Measurements from ENCODE around the gene LRRC18.

LRRC18 gene

DNA sequence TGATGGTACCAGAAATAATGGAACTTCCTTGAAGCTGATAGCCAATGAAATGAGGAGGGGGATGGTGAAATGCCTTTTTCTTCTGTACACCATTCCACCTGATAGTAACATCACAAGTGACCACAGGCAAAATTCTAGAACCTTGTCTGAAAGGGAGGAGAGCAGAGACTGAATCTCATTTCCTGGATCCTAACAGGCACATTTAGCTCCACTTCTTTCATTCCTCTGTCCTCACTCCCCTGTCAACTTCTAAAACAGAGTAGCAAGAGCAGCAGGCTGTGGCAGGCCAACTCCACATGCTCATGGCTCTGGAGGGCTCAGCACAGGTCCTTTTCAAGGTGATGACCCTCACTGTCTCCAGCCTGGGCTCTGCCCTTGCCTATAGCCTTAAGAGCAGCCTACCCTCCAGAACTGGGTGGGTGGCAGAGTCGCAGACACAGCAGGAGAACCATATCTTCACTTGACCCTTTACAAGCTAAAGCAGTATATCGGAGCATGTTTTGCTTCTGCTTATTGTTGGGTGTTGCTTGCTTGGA is at the start of gene LRRC18:
LRRC18 (minus strand) TSS at position 51 of the 536 bp plus-strand sequence. CDS start 25,685 bp downstream, outside the sequence.
- in situ Hi-C loops (cut with MboI; ENCODE audit: low sequenced_read_pairs): no loop called here

DNA sequence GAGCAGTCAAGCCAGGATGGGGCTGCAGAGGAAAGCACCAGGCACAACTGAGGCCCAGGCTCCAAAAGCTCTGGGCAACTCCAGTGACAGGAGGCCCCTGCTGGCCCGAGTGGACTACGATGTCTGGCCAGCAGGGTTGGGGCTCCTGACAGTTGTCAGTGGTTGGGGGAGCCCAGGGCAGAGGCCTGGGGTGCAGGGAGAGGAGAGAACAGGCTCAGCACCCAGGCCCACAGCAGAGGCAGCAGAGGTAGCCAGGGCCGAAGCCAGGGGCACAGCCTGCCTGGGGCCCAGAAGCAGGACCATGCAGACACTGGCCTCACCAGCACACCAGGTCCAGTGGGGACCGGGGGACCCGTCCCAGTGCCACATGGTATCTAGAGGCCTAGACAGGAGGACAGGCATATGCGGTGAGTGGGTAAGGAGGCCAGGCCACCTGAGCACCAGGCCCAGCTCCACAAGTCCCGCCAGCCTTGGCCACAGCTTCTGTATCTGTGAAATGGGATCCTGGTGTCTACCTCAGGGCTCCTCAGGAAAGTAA is 46.0 kb upstream of the LRRC18 start:
- in situ Hi-C loops (cut with MboI; ENCODE audit: low sequenced_read_pairs): loop anchor here (25.0 kb wide), 1 partner anchor 527 kb away; no protein-coding TSS in a partner anchor

DNA sequence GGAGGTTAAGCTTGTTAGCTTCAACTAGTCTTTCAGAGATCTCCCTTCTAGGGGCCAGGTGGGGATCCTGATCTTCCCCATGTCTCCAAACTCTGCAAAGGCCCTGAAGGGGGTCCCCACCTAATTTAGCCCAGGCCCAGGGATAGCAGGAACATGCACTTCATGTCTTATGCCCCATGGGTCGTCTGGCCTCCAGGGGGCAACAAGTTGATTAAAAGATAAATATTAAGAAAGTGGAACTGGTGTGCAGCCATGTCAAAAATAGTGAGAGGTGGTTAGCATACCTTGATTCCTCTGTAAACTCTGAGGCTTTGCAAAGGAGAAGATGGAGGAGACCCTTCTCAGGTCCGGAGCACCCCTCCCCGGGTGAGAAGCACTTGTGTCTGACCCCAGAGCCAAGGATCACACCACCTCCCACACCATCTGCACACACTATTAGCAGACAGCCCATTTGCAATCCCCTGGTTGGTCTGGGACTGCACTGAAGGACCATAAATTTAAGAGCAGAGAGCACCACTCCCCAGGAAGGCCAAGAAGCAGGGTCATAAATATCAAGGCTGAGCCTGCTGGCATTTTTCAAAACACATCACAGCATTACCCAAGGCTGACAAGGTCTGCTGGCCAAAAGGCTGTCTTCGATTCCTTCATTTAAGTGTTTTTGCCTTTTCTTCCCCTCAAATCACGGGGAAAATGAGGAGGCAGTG is 44.2 kb upstream of the LRRC18 start:
- in situ Hi-C loops (cut with MboI; ENCODE audit: low sequenced_read_pairs): loop anchor here (25.0 kb wide), 1 partner anchor 529 kb away; no protein-coding TSS in a partner anchor

DNA sequence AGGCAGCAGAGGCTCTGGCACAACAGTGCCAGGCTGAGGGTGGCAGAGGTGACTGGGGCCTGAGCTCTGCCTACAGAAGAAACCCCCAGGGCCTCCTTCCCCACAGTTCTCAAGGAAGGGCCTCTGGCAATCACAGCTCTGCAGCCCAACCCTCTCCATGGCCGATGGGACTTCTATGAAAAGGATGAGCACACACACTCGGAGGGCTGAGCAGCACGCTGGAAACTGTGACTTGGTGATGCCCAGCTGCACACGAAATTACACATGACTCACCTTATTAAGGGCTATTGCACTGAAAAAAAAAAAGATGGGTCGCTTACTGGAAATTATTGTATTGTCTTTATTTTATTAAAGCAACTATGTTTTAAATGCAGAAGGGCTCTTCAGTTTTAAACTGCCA is 42.9 kb upstream of the LRRC18 start:
- in situ Hi-C loops (cut with MboI; ENCODE audit: low sequenced_read_pairs): loop anchor here (25.0 kb wide), 1 partner anchor 530 kb away; no protein-coding TSS in a partner anchor

DNA sequence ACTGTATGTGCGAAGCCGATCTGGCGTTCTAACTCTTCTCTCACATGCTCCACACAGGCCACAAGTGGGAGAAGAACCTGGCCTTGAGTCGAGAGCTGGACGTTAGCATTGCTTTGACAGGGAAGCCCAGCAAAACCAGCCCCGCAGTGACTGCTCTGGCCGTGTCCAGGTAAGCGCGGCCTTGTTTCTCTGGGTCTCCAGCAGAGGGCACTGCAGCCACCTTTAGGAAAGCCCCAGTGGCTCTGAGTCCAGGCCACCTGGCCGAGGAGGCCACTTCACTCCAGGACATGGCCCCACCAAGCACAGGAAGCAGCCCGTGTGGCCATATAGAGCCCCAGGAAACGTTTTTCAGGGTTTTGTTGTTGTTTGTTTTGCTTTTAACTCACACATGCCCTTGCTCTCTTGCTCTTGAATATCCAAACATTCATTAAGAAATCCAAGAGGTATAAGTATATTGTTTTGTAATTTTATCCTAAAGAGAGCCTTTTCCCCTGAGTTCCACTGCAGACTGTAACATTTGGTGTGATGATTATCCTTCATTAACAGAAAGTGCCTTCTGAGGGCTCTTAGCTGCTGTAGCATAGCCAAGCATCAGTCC is 41.8 kb upstream of the LRRC18 start:
- in situ Hi-C loops (cut with MboI; ENCODE audit: low sequenced_read_pairs): loop anchor here (25.0 kb wide), 1 partner anchor 531 kb away; no protein-coding TSS in a partner anchor

DNA sequence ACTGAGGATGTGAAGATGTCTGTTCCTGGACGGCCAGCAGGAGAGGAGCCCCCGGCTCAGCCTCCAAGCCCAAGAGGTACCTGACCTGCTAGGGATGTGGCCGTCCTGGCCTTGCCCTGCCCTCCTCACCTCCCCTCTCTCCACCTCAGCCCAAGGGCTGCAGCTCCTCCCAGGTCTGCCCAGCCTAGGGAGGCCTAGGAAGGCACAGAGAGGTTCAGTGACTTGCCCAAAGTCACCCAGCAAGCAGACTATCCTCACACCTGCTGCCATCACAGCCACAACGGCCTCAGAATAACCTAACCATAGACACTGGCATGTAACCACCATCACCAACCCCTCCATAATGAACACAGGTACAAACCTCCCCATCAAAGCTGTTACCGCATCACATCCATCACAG is 38.7 kb upstream of the LRRC18 start:
- in situ Hi-C loops (cut with MboI; ENCODE audit: low sequenced_read_pairs): loop anchor here (25.0 kb wide), 1 partner anchor 534 kb away; no protein-coding TSS in a partner anchor

DNA sequence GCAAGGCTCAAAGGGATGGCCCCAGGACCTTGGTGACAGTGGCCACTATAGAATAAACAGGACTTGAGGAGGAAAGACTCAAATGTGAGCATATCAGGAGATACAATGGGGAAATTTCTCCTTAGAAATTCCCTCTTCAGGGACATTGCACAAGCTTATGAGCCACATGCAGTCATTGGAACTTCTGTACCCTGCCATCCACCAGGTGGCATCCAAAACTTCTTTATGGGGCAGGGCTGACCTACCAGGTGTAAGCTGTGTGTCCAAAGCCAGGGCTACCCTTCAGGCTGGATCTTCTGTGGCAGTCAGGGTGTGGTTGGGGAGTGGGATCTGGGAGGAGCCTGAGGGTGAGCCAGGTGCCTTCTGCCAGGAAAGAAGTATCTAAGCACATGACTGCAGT is 36.6 kb upstream of the LRRC18 start:
- in situ Hi-C loops (cut with MboI; ENCODE audit: low sequenced_read_pairs): loop anchor here (25.0 kb wide), 1 partner anchor 536 kb away; no protein-coding TSS in a partner anchor

DNA sequence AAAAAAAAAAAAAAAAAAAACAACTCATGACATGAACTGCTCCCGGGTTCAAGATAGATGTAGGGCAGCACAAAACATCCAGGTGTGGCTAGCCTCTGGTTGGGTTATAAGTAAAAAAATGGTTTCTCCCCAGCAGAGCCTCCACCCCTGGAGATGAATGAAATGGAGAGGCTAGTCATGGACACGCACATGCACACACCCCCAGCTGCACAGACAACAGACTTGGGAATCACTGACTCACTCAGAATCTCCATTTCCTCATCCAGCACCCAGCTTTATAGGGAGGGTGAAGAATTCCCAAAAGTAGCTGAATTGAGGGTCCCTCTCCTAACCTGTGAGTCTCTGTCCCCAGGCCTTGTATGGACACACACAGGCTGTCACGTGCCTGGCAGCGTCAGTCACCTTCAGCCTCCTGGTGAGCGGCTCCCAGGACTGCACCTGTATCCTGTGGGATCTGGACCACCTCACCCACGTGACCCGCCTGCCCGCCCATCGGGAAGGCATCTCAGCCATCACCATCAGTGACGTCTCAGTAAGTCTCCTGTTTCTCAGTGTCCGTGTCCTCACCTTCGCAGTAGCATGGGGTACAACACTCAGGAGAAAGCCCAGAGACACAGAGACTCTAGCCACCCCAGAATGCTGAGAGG is 35.0 kb upstream of the LRRC18 start:
- in situ Hi-C loops (cut with MboI; ENCODE audit: low sequenced_read_pairs): loop anchor here (25.0 kb wide), 1 partner anchor 538 kb away; no protein-coding TSS in a partner anchor

DNA sequence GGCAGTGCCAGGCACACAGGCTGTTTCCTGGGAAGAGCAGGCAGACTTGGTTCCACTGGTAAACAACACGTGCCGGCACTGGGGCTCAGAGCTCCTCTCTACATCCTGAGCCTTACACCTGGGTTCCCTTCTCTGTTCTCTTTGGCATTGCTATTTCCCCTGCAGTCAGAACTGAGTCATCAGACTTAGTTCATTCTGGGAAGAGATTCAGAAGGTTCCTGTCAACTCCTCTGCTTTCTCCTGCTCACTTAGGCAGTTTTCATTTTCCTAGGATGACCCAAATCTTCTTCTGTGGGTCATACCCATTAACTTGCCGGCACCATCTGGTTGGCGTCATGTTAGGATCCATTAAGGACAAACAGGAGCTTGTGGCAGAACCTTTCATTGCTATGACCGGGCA is 33.4 kb upstream of the LRRC18 start:
- in situ Hi-C loops (cut with MboI; ENCODE audit: low sequenced_read_pairs): no loop called here

DNA sequence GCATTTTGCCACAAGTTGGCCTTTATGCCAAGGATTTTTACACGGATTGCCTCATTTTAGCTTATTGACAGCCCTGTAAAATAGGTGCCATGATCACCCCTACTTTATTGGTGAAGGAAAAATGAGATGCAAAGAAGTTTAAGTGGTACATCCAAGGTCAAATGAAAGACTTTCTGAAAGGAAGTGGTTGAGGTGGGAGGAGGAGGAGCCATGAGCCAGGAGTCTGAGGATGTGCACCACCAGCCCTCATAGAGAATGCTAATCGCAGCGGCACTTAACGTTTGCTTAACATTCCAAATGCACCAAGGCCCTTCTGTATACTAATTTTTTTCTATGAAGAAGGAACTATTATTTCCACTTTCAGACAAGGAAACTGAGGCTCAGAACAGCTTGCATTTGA is 31.0 kb upstream of the LRRC18 start:
- in situ Hi-C loops (cut with MboI; ENCODE audit: low sequenced_read_pairs): no loop called here

DNA sequence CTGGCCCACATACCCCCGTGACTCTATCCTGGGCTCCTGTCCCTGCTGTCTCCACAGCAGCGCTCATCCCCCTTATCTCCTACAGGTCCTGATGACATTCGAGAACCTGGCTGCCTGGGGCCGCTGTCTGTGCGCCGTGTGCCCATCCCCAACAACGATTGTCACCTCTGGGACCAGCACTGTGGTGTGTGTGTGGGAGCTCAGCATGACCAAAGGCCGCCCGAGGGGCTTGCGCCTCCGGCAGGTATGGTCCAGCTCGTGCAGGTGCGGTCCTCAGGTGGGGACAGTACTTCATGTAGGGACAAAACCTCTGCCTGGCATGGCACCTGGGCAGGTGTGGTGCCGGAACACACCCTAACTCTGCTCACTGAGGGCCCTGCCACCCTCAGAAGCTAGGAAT is 30.4 kb upstream of the LRRC18 start:
- in situ Hi-C loops (cut with MboI; ENCODE audit: low sequenced_read_pairs): no loop called here

DNA sequence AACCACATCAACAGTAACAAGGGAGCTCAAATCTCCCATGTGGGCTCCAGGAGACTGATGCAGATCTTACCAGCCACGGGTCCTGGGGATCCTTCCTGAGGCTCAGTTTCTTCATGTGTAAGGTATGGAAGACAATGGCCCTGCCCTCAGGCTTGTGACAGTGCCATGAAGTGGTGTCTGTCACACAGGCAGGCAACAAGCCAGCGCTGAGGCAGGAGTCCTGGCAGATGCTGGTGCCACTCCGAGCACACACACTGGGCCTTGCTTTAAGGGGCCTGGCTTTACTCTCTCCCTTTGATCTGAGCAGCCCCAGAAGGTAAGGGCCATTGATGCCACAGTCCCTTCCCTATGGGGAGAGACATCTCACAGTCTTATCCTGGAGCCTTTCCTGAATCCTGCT is 28.4 kb upstream of the LRRC18 start:
- in situ Hi-C loops (cut with MboI; ENCODE audit: low sequenced_read_pairs): no loop called here

DNA sequence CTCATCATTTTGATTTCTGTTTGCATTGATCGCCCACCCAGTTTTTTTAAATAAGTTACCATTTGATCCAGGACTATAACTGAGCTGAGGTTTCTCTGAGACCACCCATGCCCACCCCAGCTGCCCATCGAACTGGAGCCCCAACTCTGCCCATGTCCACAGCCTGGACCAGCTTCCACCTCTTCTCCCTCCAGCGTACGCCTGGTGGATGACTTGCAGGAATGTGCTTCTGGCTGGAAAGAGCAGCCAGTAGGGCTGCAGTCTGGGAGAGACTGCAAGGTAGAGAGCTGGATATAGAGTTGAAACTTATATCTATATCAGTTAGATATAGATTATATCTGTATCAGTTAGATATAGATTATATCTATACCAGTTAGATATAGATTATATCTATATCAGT is 25.8 kb upstream of the LRRC18 start:
- in situ Hi-C loops (cut with MboI; ENCODE audit: low sequenced_read_pairs): no loop called here

DNA sequence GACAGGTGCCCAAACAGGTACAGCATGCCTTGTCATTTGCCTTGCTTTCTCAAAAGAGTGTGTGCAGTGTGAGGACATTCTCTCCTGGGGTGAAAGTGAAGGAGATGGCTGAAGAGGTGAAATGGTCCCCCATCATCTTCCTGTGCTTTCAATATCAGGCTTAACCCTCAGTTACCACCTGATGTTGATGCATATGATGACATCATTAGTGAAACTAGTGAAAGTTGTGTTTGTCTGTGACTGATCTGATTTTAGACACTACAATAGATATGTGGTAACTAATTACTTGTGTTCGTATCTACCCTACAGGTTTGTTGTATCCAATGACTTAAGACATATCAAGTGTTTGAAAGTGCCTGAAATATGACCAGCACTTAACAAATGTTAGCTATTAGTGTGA is 24.4 kb upstream of the LRRC18 start:
- in situ Hi-C loops (cut with MboI; ENCODE audit: low sequenced_read_pairs): no loop called here

DNA sequence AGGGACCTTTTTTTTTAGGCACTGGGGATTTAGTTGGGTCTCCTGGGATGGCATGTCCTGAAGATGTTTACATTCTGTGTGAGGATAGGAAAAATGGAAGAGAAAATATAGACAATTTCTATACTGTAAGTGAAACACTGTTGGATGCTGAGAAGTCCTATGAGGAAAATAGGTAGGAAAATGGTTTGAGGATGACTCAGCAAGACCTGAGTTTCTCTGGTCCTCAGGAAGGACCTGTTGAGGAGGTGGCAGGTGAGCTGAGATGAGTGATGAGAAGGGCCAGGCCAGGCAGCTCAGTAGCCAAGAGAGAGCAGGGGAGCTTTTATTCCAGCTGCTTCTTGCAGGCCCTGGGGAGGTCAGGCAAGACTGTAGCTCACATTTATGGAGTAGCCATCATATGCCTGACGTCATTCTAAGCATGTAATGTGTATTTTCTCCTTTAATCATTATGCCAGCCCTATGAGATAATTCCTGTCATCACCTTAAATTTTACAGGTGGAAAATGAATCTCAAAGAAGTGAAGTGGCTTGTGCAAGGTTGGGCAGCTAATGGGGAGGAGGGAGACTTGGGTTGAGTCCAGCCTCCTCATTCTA is 19.1 kb upstream of the LRRC18 start:
- in situ Hi-C loops (cut with MboI; ENCODE audit: low sequenced_read_pairs): no loop called here

DNA sequence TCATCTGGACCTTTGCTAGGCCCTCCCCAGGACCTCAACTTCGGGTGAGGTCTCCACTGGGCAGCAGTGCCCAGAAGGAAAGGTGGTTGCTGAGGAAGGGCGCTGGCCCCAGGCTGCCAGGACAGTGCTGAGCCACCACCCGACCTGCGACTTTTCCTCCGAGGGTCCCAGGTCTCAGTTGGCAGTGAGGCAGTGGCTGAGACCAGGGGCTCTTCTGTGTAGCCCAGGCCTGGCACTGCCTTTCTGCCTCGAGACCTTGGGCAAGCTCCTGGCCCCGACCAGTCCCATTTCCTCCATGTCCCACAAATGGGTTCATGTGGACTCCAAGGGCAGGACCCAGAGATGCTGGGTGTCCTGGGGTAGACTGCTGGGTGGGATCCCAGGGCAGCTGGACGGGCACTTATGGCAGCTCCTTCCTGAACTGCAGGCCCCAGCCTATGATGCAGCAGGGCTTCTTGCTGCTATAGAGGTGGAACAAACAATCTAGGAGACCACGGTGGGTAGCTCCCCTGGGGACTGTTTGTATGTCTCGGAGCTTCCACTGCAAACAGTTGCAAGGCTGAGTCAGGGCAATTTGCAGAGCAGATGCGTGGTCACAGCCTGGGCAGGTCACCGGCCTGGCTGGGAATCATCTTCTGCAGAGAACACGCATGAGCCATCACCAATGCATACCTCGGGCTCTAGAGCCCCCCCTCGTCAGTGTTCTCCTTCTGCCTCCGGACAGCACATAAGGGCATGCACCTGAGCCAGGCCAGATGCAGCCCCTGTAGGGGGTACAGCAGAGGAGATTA is 17.9 kb upstream of the LRRC18 start:
- in situ Hi-C loops (cut with MboI; ENCODE audit: low sequenced_read_pairs): no loop called here

DNA sequence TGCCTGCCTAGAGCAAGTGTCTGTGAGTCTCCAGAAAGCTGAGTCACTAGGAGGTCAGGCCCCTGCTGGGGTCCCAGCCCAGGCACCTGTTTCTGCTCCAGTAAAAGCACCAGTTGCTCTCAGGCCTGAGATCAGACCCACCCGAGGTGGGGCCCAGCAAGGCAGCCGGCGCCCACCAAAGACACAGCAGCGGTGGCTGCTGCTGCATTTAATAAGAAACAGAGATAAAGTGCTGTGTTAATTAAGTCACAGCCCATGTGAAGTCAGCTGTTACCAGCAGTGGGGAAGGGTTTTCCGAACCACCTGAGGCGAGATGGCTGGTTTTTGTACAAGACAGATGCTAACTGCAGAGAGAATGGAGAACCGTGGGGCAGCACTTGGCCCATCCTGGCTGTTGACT is 12.1 kb upstream of the LRRC18 start:
- in situ Hi-C loops (cut with MboI; ENCODE audit: low sequenced_read_pairs): no loop called here

DNA sequence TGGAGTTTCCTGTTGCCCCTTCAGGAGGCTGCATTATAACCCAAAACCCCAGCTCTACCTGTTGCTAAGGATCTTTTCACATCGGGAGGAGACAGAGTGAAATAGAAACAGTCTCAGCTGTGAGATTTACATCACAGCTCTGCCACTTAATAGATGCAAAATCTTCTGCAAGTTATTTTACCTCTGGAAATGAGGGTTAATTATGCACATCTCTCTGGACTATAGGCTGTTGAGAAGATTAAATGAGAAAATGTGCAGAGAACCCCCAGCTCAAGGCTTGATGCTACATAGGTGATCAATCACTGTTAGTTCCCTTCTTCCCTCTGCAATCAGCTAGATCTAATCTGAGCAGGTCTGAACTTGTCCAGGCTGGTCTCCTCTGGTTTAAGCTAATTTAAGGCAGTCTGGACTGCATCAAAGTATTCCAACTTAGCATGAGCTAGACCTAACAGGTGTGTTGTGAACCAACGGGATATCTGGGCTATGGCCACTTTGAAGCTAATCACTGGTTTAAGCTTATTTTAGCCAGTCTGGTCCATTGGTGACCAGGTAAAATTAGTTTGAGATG is 8.9 kb upstream of the LRRC18 start:
- in situ Hi-C loops (cut with MboI; ENCODE audit: low sequenced_read_pairs): no loop called here

DNA sequence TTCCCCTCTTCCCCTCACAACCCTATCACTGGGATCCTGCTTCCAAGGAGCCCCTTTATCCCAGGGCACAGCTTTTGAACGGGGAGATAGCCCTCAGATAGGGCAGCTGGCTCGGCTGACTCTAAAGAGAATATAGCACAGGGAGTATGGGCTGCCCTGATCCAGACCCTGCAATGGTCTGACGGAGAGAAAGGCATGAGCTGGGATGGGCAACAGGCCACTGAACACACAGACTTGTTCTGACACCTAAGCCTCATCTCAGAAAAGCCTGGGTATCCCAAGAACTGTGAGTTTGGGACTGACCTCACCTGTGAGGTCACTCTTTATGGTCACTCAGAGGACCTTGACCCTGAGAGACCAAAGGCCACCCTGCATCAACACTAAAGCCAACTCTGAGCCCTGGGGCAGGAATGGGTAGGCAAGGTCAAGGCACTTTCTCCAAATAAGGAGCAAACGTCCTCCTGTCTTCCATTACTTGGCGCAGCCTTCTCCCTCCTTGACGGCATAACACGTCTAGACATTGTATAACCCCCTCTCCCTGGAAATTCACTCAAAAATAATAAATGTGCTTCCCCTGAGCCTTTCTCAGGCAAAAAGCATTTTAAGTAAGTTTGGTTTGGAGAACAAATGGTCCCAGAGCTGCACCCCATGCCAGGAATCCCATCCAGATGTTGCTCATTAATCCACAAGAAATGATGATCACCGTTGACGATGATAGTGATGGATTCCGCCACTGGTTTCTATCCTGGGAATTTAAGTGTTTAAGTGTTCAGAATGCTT is 8.2 kb upstream of the LRRC18 start:
- in situ Hi-C loops (cut with MboI; ENCODE audit: low sequenced_read_pairs): no loop called here
